OCI-LY3 (cell line): ENCODE measurements around the gene GAS5.

ENCODE experiments used
- H2AFZ ChIP-seq: fragments of 200-600, 300-600 bp; shearing (Covaris generic); 2 replicates; pipeline ENCODE4 v1.6.0; 2014; ENCODE audit warnings: antibody characterized with exemption, low read depth, low read length
- H3K27ac ChIP-seq: fragments of 200-600, 300-600 bp; sonication (generic); 2 replicates; pipeline ENCODE4 v1.5.1; 2014; ENCODE audit warnings: mild to moderate bottlenecking, low read length, moderate library complexity, mixed read lengths
- H3K27me3 ChIP-seq: fragments of 200-600, 300-600 bp; sonication (generic); 2 replicates; pipeline ENCODE4 v1.6.1; 2014; ENCODE audit warnings: low read depth, low read length, mixed read lengths
- H3K36me3 ChIP-seq: fragments of 200-600, 300-600 bp; sonication (generic); replicated peaks from 2 replicates; pipeline ENCODE3; 2014; ENCODE audit warnings: low read depth, low read length, mixed read lengths
- H3K4me1 ChIP-seq: fragments of 300-600, 200-600 bp; sonication (generic); 2 replicates; pipeline ENCODE4 v1.6.1; 2014; ENCODE audit warnings: low read length, mixed read lengths
- H3K4me2 ChIP-seq: fragments of 200-600, 300-600 bp; sonication (generic); 2 replicates; pipeline ENCODE4 v1.6.1; 2014; ENCODE audit warnings: low read length, mixed read lengths
- H3K4me3 ChIP-seq: fragments of 300-600, 200-600 bp; sonication (generic); 2 replicates; pipeline ENCODE4 v1.5.1; 2014; ENCODE audit warnings: antibody characterized with exemption, mild to moderate bottlenecking, low read length, moderate library complexity
- H3K79me2 ChIP-seq: fragments of 300-600, 200-600 bp; shearing (Covaris generic); 2 replicates; pipeline ENCODE4 v1.6.1; 2014; ENCODE audit warnings: mild to moderate bottlenecking, low read length, mixed read lengths
- H3K9ac ChIP-seq: fragments of 300-600, 200-600 bp; shearing (Covaris generic); 2 replicates; pipeline ENCODE4 v1.6.0; 2014; ENCODE audit warnings: mild to moderate bottlenecking, low read length, moderate library complexity
- H3K9me3 ChIP-seq: fragments of 200-600, 300-600 bp; shearing (Covaris generic); 2 replicates; pipeline ENCODE4 v1.6.1; 2014; ENCODE audit warnings: low read length, mixed read lengths; ENCODE audit not compliant: insufficient read depth
- H4K20me1 ChIP-seq: fragments of 200-600, 300-600 bp; sonication (generic); 2 replicates; pipeline ENCODE4 v1.6.1; 2016; ENCODE audit warnings: low read length, mixed read lengths; ENCODE audit not compliant: insufficient read depth
- CTCF ChIP-seq: fragments of 200-600, 300-600 bp; sonication (generic); IDR thresholded peaks from 2 replicates; pipeline ENCODE4 v1.5.1; 2014; ENCODE audit warnings: antibody characterized with exemption, low read length, low read depth
- EZH2phosphoT487 ChIP-seq: fragments of 200-600 bp; shearing (Covaris generic); IDR thresholded peaks from 2 replicates; pipeline ENCODE4 v1.6.1; 2018; ENCODE audit warnings: antibody characterized with exemption, mixed run types, low read depth

GAS5 gene

GRCh38 chr1:173821680-173822079, 46.1 kb downstream of the GAS5 start:
- Histone ChIP-seq H3K4me2 (no peak overlapping the region), H3K27ac (no peak overlapping the region), H2AFZ (no peak overlapping the region), H3K27me3 (no peaks in the 10 kb centered on the region), H3K9ac (no peak overlapping the region), H3K4me3 (no peak overlapping the region), H3K36me3 (peaks cover 22% of the 10 kb centered on the region), H3K4me1 (peaks cover 18% of the 10 kb centered on the region), H3K9me3 (no peaks in the 10 kb centered on the region), H4K20me1 (peaks cover 3% of the 10 kb centered on the region), H3K79me2 (peaks cover 82% of the 10 kb centered on the region)
- TF ChIP-seq EZH2phosphoT487, result no peak
- TF ChIP-seq CTCF, result no peak

DNA sequence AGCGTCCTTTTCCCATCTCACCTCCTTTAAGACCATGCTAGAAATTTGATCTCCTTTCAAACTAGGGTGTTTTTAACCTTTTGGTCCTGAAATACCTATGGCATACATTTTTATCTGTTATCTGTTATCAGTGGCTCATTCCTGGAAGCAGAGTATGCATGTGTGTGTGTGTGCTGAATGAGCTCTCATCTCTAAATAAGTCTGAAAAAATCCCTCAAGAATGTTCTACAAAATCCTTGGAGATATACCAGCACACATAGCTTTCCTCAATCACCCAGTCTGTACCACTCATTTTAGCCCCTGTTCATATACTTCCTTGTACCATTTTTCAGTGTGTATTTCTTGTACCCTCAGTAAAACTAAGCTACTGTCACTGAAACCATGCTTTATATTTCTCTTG, 49.3 kb downstream of the GAS5 start:
- H3K4me2 ChIP-seq, result no peak overlapping the region
- no peak overlapping the region for H3K27ac ChIP-seq
- H3K4me3 ChIP-seq, result no peak overlapping the region
- H3K9ac ChIP-seq, result no peak overlapping the region
- H2AFZ ChIP-seq, result no peak overlapping the region
- no peak for TF ChIP-seq CTCF
- TF ChIP-seq EZH2phosphoT487, result no peak
- peaks cover 3% of the 10 kb centered on the region for H4K20me1 ChIP-seq
- no peaks in the 10 kb centered on the region for H3K27me3 ChIP-seq
- H3K4me1 ChIP-seq, result peaks cover 12% of the 10 kb centered on the region
- H3K9me3 ChIP-seq, result no peaks in the 10 kb centered on the region
- peaks cover 22% of the 10 kb centered on the region for H3K36me3 ChIP-seq
- H3K79me2 ChIP-seq, result peaks cover 89% of the 10 kb centered on the region
